OCI-LY7 (cell line): Measurements from ENCODE around the gene ANO10.

Experiments
- EZH2phosphoT487 ChIP-seq: fragments of 200-600 bp; sonication (generic); IDR thresholded peaks from 2 replicates; pipeline ENCODE4 v1.6.1; 2018; ENCODE audit warnings: low read depth, borderline replicate concordance, mild to moderate bottlenecking, mixed run types, antibody characterized with exemption, low read length, moderate library complexity, mixed read lengths
- TF ChIP-seq, protein P1 (sequence below): fragments of 200-600 bp; sonication (generic); conservative IDR thresholded peaks from 2 replicates; pipeline ENCODE4 v1.5.1; 2014; ENCODE audit warnings: mild to moderate bottlenecking, antibody characterized with exemption, low read length, moderate library complexity, mixed read lengths

- TF ChIP-seq, protein P1, sequence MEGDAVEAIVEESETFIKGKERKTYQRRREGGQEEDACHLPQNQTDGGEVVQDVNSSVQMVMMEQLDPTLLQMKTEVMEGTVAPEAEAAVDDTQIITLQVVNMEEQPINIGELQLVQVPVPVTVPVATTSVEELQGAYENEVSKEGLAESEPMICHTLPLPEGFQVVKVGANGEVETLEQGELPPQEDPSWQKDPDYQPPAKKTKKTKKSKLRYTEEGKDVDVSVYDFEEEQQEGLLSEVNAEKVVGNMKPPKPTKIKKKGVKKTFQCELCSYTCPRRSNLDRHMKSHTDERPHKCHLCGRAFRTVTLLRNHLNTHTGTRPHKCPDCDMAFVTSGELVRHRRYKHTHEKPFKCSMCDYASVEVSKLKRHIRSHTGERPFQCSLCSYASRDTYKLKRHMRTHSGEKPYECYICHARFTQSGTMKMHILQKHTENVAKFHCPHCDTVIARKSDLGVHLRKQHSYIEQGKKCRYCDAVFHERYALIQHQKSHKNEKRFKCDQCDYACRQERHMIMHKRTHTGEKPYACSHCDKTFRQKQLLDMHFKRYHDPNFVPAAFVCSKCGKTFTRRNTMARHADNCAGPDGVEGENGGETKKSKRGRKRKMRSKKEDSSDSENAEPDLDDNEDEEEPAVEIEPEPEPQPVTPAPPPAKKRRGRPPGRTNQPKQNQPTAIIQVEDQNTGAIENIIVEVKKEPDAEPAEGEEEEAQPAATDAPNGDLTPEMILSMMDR: no peak
- no peak for TF ChIP-seq EZH2phosphoT487
These were observed 173.7 kb downstream of the ANO10 start for GRCh38 chr3:43448098-43448497.
